Limb (tissue), 2 donors: ENCODE measurements around the gene TMEM183A.
A peak's percentile ranks its signal among the peaks of the same experiment; 100 is the strongest.

ENCODE experiments used
- DNase-seq, 2 donors: peaks; one replicate each; pipeline ENCODE4 v3.0.0-alpha.2; 2016; ENCODE audit errors: extremely low spot score in 2 of 2

The TMEM183A gene

DNA sequence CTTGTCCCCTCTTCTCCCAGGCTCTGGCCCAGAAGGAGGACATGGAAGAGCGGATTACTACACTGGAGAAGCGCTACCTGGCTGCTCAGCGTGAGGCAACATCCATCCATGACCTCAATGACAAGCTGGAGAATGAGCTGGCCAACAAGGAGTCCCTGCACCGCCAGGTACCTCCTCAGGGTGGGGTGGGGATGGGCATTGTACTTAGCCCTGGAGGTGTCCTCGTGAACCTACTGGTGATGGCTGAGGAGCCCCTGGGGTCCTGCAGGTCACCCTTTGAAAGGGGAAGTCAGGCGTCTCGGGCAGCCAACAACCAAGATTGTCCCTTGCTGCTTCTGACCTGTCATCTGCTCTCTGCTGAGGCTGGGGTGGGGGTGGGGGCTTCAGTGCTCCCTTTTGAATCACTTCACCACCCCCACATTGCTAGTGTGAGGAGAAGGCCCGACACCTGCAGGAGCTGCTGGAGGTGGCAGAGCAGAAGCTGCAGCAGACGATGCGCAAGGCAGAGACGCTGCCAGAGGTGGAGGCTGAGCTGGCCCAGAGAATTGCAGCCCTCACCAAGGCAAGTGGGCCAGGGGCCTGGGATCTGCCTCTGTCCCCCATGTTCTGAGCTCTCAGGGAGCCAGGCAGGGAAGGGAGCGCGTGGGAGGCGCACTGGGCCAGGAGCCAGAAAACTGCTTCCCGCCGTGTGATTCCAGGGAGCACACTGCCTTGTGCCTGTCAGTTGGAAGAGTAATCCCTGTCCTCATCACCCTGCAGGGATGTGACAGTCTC lies 38.8 kb downstream of the TMEM183A start:
- DNase-seq: peak in 1 of 2 donors; percentile 60

- no peak for DNase-seq
These were observed 39.9 kb downstream of the TMEM183A start for GRCh38 chr1:203046984-203047630.

DNA sequence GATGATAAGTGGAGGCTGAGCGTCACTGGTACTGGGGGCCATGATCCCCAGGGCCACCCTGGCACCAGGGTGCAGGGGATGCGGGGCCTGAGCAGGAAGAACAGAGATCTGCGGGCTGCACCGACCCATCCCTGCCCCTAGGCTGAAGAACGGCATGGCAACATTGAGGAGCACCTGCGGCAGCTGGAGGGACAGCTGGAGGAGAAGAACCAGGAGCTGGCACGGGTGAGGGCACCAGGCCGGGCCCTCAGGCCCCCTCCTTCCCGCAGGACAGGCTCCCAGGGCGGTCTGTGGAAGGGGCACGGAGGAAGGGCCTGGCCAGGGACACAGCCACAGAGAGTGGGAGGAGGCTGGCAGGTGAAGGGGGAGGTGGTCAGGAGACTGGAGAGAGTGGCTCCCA lies 40.9 kb downstream of the TMEM183A start:
- no peak for DNase-seq

- peak in 1 of 2 donors; percentile 69 for DNase-seq
These were observed 41.4 kb downstream of the TMEM183A start for GRCh38 chr1:203048555-203049051.

DNA sequence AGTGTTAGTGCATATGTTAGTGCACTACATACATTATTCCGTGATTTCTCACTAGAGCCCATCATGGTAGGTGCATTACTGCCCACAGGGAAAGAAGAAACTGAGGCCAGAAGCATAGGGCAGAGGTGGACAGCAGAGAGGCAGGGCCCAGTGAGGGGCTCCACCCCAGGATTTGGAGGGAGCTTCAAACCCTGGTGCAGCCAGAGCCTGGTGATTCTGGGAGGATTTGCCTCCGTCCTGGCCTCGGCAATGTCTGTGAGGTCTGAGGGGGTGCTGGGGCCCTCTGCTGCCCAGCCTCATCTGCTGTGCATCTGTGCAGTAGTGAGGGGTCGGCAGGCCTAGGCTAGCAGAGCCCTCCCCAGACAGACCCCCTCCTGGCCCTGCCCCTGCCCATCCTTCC lies 41.9 kb downstream of the TMEM183A start:
- no peak for DNase-seq

GRCh38 chr1:203049576-203050180 lies 42.5 kb downstream of the TMEM183A start:
- no peak for DNase-seq

DNA sequence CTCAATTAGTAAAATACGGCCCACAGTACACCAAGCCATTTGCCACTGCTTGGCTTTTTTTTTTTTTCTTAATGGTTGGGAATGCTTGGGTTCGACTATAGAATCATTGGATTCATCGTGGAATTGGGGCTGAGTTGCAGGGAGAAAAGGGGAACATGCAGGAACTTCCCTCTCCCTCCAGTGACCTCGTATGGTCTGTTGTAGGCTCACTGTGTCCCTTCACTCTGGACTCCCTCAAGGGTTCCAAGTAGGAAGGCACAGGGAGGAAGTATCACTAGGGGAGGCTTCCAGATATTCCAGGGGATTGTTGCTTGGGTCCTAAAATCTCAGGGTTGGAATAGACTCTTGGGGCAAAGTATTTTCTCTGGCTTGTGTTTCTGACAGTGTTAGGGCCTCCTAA lies 43.7 kb downstream of the TMEM183A start:
- DNase-seq: no peak

DNA sequence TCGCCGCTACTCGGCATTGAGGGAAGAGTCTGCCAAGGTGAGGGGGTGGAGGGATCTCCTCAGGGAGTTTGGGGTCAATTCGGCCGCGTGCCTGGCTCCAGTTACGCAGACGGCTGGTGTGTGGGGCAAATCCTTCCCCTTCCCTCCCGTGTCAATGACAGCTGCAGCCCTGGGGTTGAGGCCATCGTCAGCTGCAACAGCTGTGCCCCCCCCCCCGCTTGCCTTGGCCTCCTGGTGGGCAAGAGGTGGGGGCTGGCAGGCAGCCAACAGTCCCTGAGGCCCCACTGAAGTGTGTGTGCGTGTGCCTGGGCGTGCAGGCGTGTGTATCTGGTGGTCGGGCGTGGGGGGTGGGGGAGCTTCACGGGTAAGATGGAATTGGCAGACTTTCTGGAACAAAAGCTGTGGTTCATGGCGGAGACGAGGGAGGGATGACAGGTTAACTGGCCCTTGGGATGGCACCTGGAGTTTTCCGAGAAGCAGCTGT lies 44.7 kb downstream of the TMEM183A start:
- DNase-seq: peak; percentile 71 to 83

DNA sequence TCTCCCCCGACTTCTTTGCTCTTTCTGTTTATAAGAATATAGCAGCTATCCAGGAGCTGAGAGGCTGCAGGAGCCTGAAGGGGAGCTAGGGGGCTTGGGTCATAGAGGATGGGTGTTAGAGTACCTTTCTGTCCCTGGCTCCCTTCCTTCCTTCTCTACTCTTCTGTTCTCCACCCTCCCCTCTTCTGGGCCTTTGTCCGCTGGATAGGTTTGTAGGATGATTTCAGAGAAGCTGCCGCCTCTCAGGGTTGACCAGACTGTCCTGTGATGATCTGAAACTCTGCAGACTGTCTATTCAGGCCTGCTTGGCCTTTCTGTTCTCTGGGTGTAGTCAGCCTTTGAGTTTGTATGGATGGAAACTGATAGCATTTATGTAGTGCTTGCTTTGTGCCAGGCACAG lies 45.4 kb downstream of the TMEM183A start:
- DNase-seq: no peak

DNA sequence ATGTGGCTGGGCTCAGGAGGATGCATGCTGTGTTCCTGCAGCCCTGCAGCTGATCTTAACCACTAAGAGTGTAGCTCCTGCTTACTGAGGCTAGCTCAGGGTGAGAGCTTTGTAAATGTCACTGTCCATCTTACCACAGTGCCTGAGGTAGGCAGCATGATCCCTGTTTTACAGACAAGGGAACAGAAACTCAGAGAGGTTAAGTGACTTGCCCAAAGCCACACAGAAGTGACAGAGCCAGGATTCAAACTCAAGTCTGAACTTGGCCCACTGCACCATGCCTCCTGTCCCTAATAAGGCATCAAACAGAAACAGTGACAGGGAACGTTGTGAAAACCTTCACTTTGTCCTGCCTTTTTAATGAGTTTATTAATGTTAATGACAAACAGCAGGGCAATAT lies 47.0 kb downstream of the TMEM183A start:
- no peak for DNase-seq

DNA sequence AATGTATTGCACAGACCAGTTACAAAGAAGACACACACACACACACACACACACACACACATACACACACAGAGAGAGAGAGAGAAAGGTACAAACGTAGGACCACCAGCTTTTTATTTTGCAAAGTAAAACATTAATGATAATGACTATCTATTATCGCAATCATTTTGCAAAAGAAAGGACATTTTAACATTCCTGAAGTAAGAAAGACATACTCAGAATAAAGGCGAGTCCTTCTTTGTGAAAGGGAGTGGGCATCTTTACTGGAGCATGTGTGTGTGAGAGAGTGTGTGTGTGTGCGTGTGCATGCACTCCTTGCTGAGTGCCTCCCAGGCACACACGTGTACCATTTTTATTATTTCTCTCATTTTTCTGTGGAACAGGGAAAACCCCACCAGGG lies 47.5 kb downstream of the TMEM183A start:
- DNase-seq: no peak

- DNase-seq: no peak
These were observed 48.1 kb downstream of the TMEM183A start for GRCh38 chr1:203055161-203055799.

DNA sequence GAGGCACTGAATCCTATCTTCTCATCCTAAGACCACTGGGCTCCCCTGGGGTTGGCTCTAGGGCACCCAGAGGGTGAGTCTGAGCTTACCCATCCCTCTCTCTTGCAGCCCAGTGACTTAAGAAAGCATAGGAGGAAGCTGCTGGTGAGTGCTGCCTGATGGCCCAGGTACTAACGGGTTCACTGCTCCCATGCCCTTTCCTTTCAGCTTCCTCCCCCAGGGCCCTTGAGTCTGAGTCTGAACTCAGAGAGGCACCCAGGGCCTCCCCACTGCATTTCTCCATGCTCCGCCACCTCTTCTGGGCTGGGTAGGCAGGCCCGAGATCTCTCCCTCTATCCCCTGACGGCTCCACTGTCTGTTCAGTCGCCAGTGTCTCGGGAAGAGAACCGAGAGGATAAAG lies 48.8 kb downstream of the TMEM183A start:
- DNase-seq: no peak

GRCh38 chr1:203056516-203056915 lies 49.3 kb downstream of the TMEM183A start:
- no peak for DNase-seq

DNA sequence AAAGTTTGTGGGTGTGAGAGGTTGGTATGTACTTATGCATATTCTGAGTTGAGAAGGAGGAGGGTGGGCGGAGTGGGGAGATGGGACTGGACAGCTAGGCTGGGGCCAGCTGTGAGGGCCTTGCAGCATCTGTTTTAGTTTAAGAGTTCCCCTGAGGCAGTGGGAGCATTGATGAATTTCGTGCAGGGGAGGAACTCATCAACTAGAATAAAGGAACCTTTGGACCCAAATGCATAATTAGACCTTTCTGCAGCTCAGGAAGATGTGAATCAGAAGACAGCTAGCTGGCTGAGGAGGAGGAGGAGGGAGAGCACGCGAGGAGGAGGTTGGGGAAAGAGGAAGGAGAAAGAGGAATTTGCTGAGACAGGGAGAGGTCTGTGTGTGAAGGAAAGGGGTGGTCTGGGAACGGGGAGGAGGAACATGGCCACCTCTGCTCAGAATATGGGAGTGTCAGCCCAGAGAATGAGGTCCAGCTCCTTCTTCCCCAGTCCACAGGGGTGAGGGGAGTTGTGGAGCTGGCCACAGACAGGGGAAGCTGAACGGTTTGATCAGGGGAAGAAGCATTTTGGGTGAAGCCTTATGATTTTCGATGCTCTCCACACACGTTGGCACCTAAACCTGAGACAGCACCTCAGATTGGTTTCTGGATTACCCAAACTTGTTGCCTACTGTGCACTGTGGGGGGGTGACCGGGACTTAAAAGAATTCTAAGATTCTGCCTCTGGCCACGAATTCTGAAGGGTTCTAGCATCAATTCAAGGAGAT lies 50.9 kb downstream of the TMEM183A start:
- no peak for DNase-seq

DNA sequence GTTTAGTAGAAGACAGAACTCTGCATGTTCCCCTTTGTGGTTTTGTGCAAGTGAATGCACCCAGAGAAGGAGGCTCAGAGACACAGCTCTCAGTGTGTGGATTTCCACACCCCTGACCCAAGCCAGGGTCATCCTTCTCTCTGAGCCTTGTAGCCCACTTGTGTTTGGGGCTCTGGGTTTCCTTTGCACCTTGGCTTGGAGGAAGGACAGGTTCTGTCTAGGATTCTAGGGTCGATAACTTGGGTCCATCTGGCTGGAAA lies 51.4 kb downstream of the TMEM183A start:
- no peak for DNase-seq

DNA sequence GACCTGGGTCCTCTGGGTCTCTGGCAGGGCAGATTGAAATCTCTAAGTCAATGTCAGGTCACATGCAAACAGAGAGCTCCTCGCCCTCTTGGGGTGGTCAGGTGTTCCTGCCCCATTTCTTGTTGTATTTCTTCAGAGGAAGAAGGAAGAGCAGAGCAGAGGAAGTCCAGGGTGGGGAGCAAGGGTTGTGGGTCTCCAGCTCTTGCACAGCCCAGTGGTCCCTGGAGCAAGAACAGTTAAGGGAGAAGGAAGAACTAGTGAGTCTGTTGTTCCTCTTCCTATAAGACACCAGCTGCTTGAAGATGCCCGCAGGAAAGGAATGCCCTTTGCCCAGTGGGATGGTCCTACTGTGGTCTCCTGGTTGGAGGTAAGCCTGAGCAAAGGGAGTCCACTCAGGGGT lies 52.3 kb downstream of the TMEM183A start:
- no peak for DNase-seq

DNA sequence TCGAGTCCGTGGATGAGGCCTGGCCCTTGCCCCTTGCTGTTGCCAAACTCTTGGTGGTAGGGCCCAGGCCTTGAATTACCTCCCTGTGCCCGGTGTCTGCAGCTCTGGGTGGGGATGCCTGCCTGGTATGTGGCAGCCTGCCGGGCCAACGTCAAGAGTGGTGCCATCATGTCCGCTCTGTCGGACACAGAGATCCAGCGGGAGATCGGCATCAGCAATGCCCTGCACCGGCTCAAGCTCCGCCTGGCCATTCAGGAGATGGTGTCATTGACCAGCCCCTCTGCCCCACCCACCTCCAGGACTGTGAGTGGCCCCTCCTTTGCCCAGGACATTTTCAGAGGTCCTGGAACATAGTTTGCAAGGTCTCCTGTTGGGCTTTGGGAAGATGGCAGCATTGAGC lies 52.9 kb downstream of the TMEM183A start:
- no peak for DNase-seq

GRCh38 chr1:203063287-203063686 lies 56.1 kb downstream of the TMEM183A start:
- no peak for DNase-seq

- no peak for DNase-seq
These were observed 58.0 kb downstream of the TMEM183A start for GRCh38 chr1:203065191-203065590.

- DNase-seq: no peak
These were observed 58.8 kb downstream of the TMEM183A start for GRCh38 chr1:203065986-203066385.
